Liver (tissue), 9 donors: ENCODE data around the gene MACROH2A1. TPM values are rescaled to one million over a fixed set of nuclear protein-coding genes. Genes with fewer than 3 reads are reported as not detected.

Experiments used
- DNase-seq: peaks from one replicate; pipeline ENCODE4 v3.0.0-alpha.2; 2017; ENCODE audit warnings: low spot score
- H3K27ac ChIP-seq, 2 donors: one replicate each; pipeline ENCODE4 v1.7.0; 2013; ENCODE audit warnings: inconsistent platforms in 2 of 2, low read length in 2 of 2, control low read depth in 1 of 2, low read depth in 1 of 2, mild to moderate bottlenecking in 1 of 2
- H3K27me3 ChIP-seq, 4 donors: one replicate each; pipeline versions ENCODE4 v1.6.1 to v1.7.0; 2013; ENCODE audit warnings: low read length in 3 of 4, inconsistent platforms in 1 of 4, mild to moderate bottlenecking in 1 of 4, moderate library complexity in 1 of 4; ENCODE audit not compliant: control insufficient read depth in 4 of 4, insufficient read depth in 4 of 4
- H3K36me3 ChIP-seq, 4 donors: one replicate each; pipeline versions ENCODE4 v1.6.1 to v1.7.0; 2013; ENCODE audit warnings: low read length in 3 of 4, mild to moderate bottlenecking in 3 of 4, low read depth in 1 of 4, moderate library complexity in 1 of 4; ENCODE audit not compliant: control insufficient read depth in 4 of 4, insufficient read depth in 3 of 4
- H3K4me1 ChIP-seq, 4 donors: one replicate each; pipeline versions ENCODE4 v1.6.1 to v1.7.0; 2013; ENCODE audit warnings: low read length in 3 of 4, mild to moderate bottlenecking in 3 of 4, moderate library complexity in 1 of 4; ENCODE audit not compliant: control insufficient read depth in 4 of 4, insufficient read depth in 4 of 4
- H3K4me3 ChIP-seq, 3 donors: one replicate each; pipeline versions ENCODE4 v1.6.1 to v1.7.0; 2013; ENCODE audit warnings: low read length in 3 of 3, control low read depth in 1 of 3, low read depth in 1 of 3, mild to moderate bottlenecking in 1 of 3
- H3K9ac ChIP-seq, 2 donors: one replicate each; pipeline ENCODE4 v1.7.0; 2013; ENCODE audit warnings: low read length in 2 of 2, mild to moderate bottlenecking in 2 of 2, moderate library complexity in 2 of 2, control low read depth in 1 of 2, low read depth in 1 of 2
- H3K9me3 ChIP-seq, 4 donors: one replicate each; pipeline versions ENCODE4 v1.6.1 to v1.7.0; 2013; ENCODE audit warnings: low read length in 3 of 4; ENCODE audit not compliant: control insufficient read depth in 4 of 4
- EGR1 ChIP-seq, 2 donors: IDR thresholded peaks; 2 replicates each; pipeline ENCODE4 v1.6.1; 2016 to 2018; ENCODE audit warnings: antibody characterized with exemption in 2 of 2, low read depth in 2 of 2
- FOXA2 ChIP-seq: IDR thresholded peaks from 2 replicates; pipeline ENCODE4 v1.6.1; 2016; ENCODE audit warnings: antibody characterized with exemption
- HNF4A ChIP-seq, 2 donors: conservative IDR thresholded peaks; 2 replicates each; pipeline ENCODE4 v1.6.1; 2016; ENCODE audit warnings: antibody characterized with exemption in 2 of 2, mild to moderate bottlenecking in 2 of 2
- HNF4G ChIP-seq: IDR thresholded peaks from 2 replicates; pipeline ENCODE4 v1.6.1; 2016; ENCODE audit warnings: antibody characterized with exemption
- JUND ChIP-seq, 2 donors: IDR thresholded peaks; 2 replicates each; pipeline ENCODE4 v1.6.1; 2016; ENCODE audit warnings: antibody characterized with exemption in 2 of 2
- RXRA ChIP-seq, 2 donors: IDR thresholded peaks; 2 replicates each; pipeline ENCODE4 v1.6.1; 2017 to 2018; ENCODE audit warnings: antibody characterized with exemption in 2 of 2, mild to moderate bottlenecking in 1 of 2
- TAF1 ChIP-seq: conservative IDR thresholded peaks from 2 replicates; pipeline ENCODE4 v1.6.1; 2016; ENCODE audit warnings: antibody characterized with exemption, mild to moderate bottlenecking
- YY1 ChIP-seq: IDR thresholded peaks from 2 replicates; pipeline ENCODE4 v1.6.1; 2016; ENCODE audit warnings: antibody characterized with exemption, mild to moderate bottlenecking
- WGBS: extraction: QIAGEN DNeasy Blood & Tissue Kit; methylation state at CpG from one replicate; pipeline ENCODE4 v1.1.7; 2013; 5-methylcytosine and 5-hydroxymethylcytosine counted together
- polyA plus RNA-seq, 2 donors: library from polyadenylated mRNA; stranded (reverse) in 1 of 2; unstranded in 1 of 2; fragments of 200-250 nt in 1 of 2; fragments of >200 nt in 1 of 2; fragmentation: Nextera tagmentation in 1 of 2; extraction: Ambion mirVana in 1 of 2; gene quantifications; one replicate each; pipeline versions ENCODE4 v1.2.1 to v1.2.3, GENCODE V29; 2013 to 2015
- total RNA-seq, 2 donors: library from RNA; depleted of rRNA; stranded (reverse); fragments of >200 nt; gene quantifications; one replicate each; pipeline ENCODE4 v1.2.3, GENCODE V29; 2014
- TF ChIP-seq, protein P1 (sequence below): IDR thresholded peaks from 2 replicates; pipeline ENCODE4 v1.6.1; 2016; ENCODE audit warnings: antibody characterized with exemption
- TF ChIP-seq, protein P2 (sequence below): IDR thresholded peaks from 2 replicates; pipeline ENCODE4 v1.6.1; 2016; ENCODE audit warnings: antibody characterized with exemption, mild to moderate bottlenecking
- TF ChIP-seq, protein P3 (sequence below): IDR thresholded peaks from 2 replicates; pipeline ENCODE4 v1.6.1; 2016; ENCODE audit warnings: antibody characterized with exemption
- donor health status: healthy.
- donor health status: healthy.
- donor health status: healthy.
- donor health status: healthy.
- donor health status: healthy.

Gene MACROH2A1
- total and polyA plus RNA-seq, 4 donors: 33.7 to 113 (median 62.7) TPM

DNA sequence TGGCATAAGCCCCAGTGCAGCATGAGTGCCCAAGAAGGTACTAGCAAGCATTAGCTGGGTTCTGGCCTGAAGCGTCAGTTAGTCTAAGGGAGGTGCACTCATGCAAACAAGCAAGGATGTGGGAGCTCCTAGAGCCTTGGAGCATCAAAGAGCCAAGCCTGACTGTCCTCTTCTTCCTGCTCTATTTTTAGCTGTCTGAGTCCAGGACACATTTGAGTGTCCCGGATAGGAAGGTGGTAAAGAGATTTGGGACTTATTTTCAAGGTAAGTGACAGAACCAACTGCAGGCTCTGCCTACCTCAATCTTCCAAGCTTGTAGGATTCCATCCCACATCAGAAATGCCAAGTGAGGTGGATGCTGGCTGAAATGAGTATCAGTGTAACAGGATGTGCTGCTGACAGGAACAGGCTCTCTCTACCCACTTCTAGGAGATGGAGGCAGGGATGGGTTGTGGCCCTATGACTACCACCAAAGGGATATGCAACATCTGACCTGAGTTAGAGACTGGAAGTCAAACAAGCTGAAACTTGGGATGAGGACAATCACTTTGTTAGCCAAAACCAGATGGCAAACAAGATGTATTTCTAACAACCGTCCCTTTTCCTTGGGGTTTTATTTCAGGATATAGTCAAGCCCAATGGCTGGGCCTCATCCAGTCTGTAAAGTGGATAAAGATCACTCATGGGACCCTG, 15.1 kb downstream of the MACROH2A1 start:
- WGBS: 88% methylated on average over 3 of the region's 3 CpGs
- H3K9me3 ChIP-seq: no peaks in the 10 kb centered on the region
- H3K36me3 ChIP-seq: peaks cover 3 to 39% (median 23%) of the 10 kb centered on the region in 4 donors
- H3K4me3 ChIP-seq: no peak overlapping the region
- TF ChIP-seq, protein P1, sequence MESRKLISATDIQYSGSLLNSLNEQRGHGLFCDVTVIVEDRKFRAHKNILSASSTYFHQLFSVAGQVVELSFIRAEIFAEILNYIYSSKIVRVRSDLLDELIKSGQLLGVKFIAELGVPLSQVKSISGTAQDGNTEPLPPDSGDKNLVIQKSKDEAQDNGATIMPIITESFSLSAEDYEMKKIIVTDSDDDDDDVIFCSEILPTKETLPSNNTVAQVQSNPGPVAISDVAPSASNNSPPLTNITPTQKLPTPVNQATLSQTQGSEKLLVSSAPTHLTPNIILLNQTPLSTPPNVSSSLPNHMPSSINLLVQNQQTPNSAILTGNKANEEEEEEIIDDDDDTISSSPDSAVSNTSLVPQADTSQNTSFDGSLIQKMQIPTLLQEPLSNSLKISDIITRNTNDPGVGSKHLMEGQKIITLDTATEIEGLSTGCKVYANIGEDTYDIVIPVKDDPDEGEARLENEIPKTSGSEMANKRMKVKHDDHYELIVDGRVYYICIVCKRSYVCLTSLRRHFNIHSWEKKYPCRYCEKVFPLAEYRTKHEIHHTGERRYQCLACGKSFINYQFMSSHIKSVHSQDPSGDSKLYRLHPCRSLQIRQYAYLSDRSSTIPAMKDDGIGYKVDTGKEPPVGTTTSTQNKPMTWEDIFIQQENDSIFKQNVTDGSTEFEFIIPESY: no peak
- no peak for TF ChIP-seq EGR1 (IDR thresholded peaks at IDR 0.05; ENCODE audit: low read depth in 2 of 2)
- TF ChIP-seq HNF4G: no peak
- TF ChIP-seq JUND (IDR thresholded peaks at IDR 0.05): no peak
- TF ChIP-seq, protein P2, sequence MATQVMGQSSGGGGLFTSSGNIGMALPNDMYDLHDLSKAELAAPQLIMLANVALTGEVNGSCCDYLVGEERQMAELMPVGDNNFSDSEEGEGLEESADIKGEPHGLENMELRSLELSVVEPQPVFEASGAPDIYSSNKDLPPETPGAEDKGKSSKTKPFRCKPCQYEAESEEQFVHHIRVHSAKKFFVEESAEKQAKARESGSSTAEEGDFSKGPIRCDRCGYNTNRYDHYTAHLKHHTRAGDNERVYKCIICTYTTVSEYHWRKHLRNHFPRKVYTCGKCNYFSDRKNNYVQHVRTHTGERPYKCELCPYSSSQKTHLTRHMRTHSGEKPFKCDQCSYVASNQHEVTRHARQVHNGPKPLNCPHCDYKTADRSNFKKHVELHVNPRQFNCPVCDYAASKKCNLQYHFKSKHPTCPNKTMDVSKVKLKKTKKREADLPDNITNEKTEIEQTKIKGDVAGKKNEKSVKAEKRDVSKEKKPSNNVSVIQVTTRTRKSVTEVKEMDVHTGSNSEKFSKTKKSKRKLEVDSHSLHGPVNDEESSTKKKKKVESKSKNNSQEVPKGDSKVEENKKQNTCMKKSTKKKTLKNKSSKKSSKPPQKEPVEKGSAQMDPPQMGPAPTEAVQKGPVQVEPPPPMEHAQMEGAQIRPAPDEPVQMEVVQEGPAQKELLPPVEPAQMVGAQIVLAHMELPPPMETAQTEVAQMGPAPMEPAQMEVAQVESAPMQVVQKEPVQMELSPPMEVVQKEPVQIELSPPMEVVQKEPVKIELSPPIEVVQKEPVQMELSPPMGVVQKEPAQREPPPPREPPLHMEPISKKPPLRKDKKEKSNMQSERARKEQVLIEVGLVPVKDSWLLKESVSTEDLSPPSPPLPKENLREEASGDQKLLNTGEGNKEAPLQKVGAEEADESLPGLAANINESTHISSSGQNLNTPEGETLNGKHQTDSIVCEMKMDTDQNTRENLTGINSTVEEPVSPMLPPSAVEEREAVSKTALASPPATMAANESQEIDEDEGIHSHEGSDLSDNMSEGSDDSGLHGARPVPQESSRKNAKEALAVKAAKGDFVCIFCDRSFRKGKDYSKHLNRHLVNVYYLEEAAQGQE: no peak
- no peak for TF ChIP-seq FOXA2
- TF ChIP-seq HNF4A (conservative IDR thresholded peaks at IDR 0.05): no peak
- TF ChIP-seq RXRA (IDR thresholded peaks at IDR 0.05): no peak
- TF ChIP-seq YY1: no peak
- no peak for TF ChIP-seq TAF1
- TF ChIP-seq, protein P3, sequence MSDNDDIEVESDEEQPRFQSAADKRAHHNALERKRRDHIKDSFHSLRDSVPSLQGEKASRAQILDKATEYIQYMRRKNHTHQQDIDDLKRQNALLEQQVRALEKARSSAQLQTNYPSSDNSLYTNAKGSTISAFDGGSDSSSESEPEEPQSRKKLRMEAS: no peak
- peaks cover 0 to 5% (median under 1%) of the 10 kb centered on the region in 4 donors for H3K4me1 ChIP-seq
- no peak for DNase-seq
- no peak overlapping the region for H3K9ac ChIP-seq
- H3K27me3 ChIP-seq: no peaks in the 10 kb centered on the region
- no peak overlapping the region for H3K27ac ChIP-seq

DNA sequence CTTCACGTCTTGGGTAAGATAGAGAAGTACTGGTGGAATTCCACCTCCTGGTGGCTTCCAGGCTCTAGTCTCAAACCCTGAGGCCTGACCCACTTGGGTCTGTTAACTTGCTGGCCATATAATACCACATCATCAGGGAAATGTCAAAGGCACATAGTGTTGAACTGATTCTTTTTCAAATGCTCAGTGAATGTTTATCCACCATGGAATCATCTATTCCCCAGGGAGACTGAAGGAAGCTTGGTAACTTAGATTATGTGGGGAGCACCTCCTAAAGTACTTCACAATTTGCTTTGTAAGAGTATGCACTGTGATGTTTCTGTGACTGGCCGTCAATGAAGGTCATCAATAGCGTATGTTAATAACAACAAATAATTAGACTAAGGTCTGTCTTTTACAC, 16.1 kb downstream of the MACROH2A1 start:
- Histone ChIP-seq H3K4me1 (peaks cover 0 to 5% (median under 1%) of the 10 kb centered on the region in 4 donors), H3K36me3 (peaks cover 5 to 40% (median 24%) of the 10 kb centered on the region in 4 donors), H3K4me3 (no peak overlapping the region), H3K27me3 (no peaks in the 10 kb centered on the region), H3K9me3 (no peaks in the 10 kb centered on the region), H3K9ac (no peak overlapping the region), H3K27ac (no peak overlapping the region)
- no peak for DNase-seq
- TF ChIP-seq HNF4A (conservative IDR thresholded peaks at IDR 0.05) (no peak), HNF4G (no peak)
- WGBS: 92% methylated on average over 3 of the region's 3 CpGs
